Vagina (tissue), 2 donors: ENCODE results near the gene PTPRF. TPM values are rescaled to one million over a fixed set of nuclear protein-coding genes. Genes with fewer than 3 reads are reported as not detected.

Source experiments
- DNase-seq, 2 donors: peaks; one replicate each; pipeline ENCODE4 v3.0.0-alpha.2; 2017; ENCODE audit errors: extremely low spot score in 2 of 2
- H3K27ac ChIP-seq: fragments of 200-600 bp; sonication (generic); one replicate; pipeline ENCODE4 v1.5.1; 2019
- H3K27me3 ChIP-seq: fragments of 200-600 bp; sonication (generic); one replicate; pipeline ENCODE4 v1.5.1; 2019
- H3K36me3 ChIP-seq, 2 donors: fragments of 200-600 bp; sonication (generic); one replicate each; pipeline ENCODE4 v1.5.1; 2017 to 2019
- H3K4me1 ChIP-seq: fragments of 200-600 bp; sonication (generic); one replicate; pipeline ENCODE4 v1.5.1; 2019
- H3K4me3 ChIP-seq, 2 donors: fragments of 200-600 bp; sonication (generic); 1 replicate in 1 of 2; 2 replicates in 1 of 2; pipeline ENCODE4 v1.5.1; 2016 to 2019
- H3K9me3 ChIP-seq: fragments of 200-600 bp; sonication (generic); one replicate; pipeline ENCODE4 v1.5.1; 2019
- CTCF ChIP-seq, 3 experiments: fragments of 450-650 bp in 2 of 3; fragments of 200-600 bp in 1 of 3; sonication (generic) in 1 of 3; IDR thresholded peaks; one replicate each; pipeline ENCODE4 v1.5.1; 2017 to 2019; ENCODE audit warnings: antibody characterized with exemption in 3 of 3, mild to moderate bottlenecking in 2 of 3, moderate library complexity in 2 of 3
- POLR2A ChIP-seq, 2 donors: fragments of 450-650 bp; IDR thresholded peaks; one replicate each; pipeline ENCODE4 v1.6.1; 2017; ENCODE audit warnings: antibody characterized with exemption in 2 of 2, mild to moderate bottlenecking in 2 of 2, moderate library complexity in 2 of 2
- POLR2AphosphoS5 ChIP-seq, 2 donors: sonication (generic); formaldehyde crosslinking; IDR thresholded peaks; one replicate each; pipeline ENCODE4 v1.9.0; 2017; ENCODE audit warnings: antibody characterized with exemption in 2 of 2, mild to moderate bottlenecking in 2 of 2, low read depth in 1 of 2; ENCODE audit not compliant: insufficient read depth in 1 of 2
- intact Hi-C: fragments of 100-400 bp; cut with DNase I; formaldehyde crosslinking; loops from one replicate; pipeline ENCODE4 v1.15.1; 2023
- total RNA-seq: library from RNA; depleted of rRNA; stranded (reverse); fragments of >200 nt; gene quantifications from one replicate; pipeline ENCODE4 v1.2.3, GENCODE V29; 2016

The PTPRF gene
- total RNA-seq, 1 donor from 2014 or later: 139 TPM

DNA sequence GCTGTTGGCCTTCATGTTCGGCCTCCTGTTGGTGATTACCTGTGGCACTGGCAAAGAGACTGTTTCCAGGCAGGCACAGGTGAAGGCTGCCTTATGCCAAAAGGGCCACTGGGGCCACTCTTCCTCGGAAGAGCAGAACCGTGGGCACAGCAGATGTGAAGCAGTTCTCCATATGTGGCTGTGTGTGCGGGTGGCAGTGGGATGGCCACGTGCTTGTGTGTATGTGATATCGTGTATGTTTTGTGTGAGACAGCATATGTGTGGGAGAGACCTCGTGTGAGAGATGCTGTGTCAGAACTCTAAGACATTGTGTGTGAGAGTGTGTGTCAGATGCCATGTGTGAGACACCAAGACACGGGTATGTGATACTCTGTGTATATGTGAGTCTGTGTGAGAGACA lies 65.9 kb downstream of the PTPRF start:
- Histone ChIP-seq H3K36me3 (peaks cover 0 to 25% of the 10 kb centered on the region in 2 donors), H3K4me3 (no peak overlapping the region), H3K27me3 (no peaks in the 10 kb centered on the region), H3K9me3 (no peaks in the 10 kb centered on the region), H3K27ac (no peak overlapping the region), H3K4me1 (no peaks in the 10 kb centered on the region)
- TF ChIP-seq POLR2A (IDR thresholded peaks at IDR 0.05) (no peak), POLR2AphosphoS5 (IDR thresholded peaks at IDR 0.05; ENCODE audit: insufficient read depth in 1 of 2, low read depth in 1 of 2) (no peak)
- DNase-seq: no peak
- intact Hi-C loops: no loop called here

DNA sequence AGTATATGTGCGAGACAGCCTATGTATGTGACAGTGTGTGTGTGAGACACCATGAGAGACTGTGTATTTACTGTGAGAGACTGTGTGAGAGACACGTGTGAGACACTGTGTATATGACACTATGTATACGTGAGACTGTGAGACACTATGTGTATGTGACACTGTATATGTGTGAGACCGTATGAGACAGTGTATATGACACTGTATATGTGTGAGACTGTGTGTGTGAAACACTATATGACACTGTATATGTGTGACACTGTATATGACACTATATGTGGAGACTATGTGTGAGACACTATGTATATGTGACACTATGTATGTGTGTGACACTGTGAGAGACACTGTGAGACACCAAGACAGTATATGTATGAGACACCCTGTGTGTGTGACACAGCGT lies 66.3 kb downstream of the PTPRF start:
- H3K36me3 ChIP-seq: peaks cover 0 to 20% of the 10 kb centered on the region in 2 donors
- no peaks in the 10 kb centered on the region for H3K9me3 ChIP-seq
- intact Hi-C loops: no loop called here
- H3K4me3 ChIP-seq: no peak overlapping the region
- H3K27ac ChIP-seq: no peak overlapping the region
- no peaks in the 10 kb centered on the region for H3K27me3 ChIP-seq
- no peak for TF ChIP-seq POLR2AphosphoS5 (IDR thresholded peaks at IDR 0.05; ENCODE audit: insufficient read depth in 1 of 2, low read depth in 1 of 2)
- TF ChIP-seq POLR2A (IDR thresholded peaks at IDR 0.05): no peak
- no peak for TF ChIP-seq CTCF (IDR thresholded peaks at IDR 0.05)
- H3K4me1 ChIP-seq: no peaks in the 10 kb centered on the region
- DNase-seq: no peak

- Histone ChIP-seq H3K36me3 (peaks cover 0 to 13% of the 10 kb centered on the region in 2 donors), H3K4me3 (no peak overlapping the region), H3K4me1 (no peaks in the 10 kb centered on the region), H3K27ac (no peak overlapping the region), H3K9me3 (no peaks in the 10 kb centered on the region), H3K27me3 (no peaks in the 10 kb centered on the region)
- intact Hi-C loops: no loop called here
- no peak for DNase-seq
- no peak for TF ChIP-seq POLR2A (IDR thresholded peaks at IDR 0.05)
- no peak for TF ChIP-seq CTCF (IDR thresholded peaks at IDR 0.05)
- TF ChIP-seq POLR2AphosphoS5 (IDR thresholded peaks at IDR 0.05; ENCODE audit: insufficient read depth in 1 of 2, low read depth in 1 of 2): no peak
Observed at GRCh38 chr1:43597721-43598120, 67.0 kb downstream of the PTPRF start.

DNA sequence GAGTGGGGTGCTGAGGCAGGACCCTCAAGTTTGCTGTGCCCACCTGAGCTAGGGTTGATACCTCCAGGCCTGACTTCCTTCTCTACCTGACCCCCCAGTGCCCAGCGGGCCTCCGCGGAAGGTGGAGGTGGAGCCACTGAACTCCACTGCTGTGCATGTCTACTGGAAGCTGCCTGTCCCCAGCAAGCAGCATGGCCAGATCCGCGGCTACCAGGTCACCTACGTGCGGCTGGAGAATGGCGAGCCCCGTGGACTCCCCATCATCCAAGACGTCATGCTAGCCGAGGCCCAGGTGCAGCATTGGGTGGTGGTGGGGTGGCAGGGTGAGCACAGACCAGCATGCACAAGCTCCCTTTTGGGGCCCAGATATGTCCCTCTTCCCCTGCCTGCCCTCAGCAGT lies 67.9 kb downstream of the PTPRF start:
- peaks cover 0 to 7% of the 10 kb centered on the region in 2 donors for H3K36me3 ChIP-seq
- intact Hi-C loops: no loop called here

DNA sequence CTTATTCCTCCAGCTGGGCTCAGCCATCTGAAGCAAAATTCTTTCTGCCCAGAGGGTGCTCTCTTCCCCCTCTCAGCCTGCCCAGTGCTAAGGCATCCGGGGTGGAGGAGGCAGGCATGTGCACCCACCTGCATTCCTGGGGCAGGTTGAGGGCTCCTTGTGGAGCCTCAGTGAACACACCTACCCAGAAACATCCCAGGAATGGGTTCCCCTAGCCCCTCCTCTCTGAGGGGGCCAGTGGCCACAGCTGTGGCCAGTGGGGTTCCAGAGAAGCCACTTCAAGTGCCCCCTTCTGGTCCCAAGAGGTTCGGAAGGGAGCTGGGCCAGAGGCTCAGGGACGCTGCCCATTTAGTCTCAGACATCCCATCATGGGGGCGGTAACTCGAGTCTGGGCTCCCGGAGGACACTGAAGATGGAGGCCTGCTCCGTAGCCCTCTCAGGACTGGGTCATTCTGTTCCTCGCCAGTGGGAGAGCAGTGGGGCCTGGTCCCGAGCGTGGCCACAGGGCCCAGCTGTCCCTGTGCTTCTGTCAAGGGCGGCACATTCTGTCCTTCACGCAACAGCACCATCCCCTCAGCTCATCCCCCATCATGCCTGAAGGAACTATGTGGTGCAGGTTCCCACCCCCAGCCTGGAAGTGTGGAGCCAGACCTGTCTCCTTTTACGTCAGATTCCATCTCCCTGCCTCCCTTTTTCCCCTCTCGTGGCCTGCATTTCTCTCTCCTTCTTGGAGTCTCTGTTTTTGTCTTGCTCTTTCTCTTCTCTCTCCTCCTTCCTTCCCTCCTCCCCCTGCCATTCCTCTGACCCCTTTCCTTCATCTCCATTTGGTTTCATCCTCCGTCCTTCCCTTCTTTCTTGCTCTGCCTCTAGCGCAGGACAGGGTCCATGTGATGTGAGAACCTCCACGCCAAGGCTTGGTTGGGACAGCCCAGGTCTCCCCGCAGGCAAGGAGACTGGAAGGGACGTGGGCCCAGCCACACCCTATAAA lies 69.6 kb downstream of the PTPRF start:
- H3K27me3 ChIP-seq: no peaks in the 10 kb centered on the region
- intact Hi-C loops: no loop called here
- no peak overlapping the region for H3K27ac ChIP-seq
- peaks cover 0 to 18% of the 10 kb centered on the region in 2 donors for H3K36me3 ChIP-seq
- H3K4me1 ChIP-seq: no peaks in the 10 kb centered on the region
- TF ChIP-seq CTCF (IDR thresholded peaks at IDR 0.05) (no peak), POLR2A (IDR thresholded peaks at IDR 0.05) (no peak), POLR2AphosphoS5 (IDR thresholded peaks at IDR 0.05; ENCODE audit: insufficient read depth in 1 of 2, low read depth in 1 of 2) (no peak)
- no peak for DNase-seq
- H3K4me3 ChIP-seq: no peak overlapping the region
- H3K9me3 ChIP-seq: no peaks in the 10 kb centered on the region

More for the DNA sequence above, 67.9 kb downstream of the PTPRF start:
- DNase-seq: no peak
- no peaks in the 10 kb centered on the region for H3K27me3 ChIP-seq
- TF ChIP-seq CTCF (IDR thresholded peaks at IDR 0.05): no peak
- no peak for TF ChIP-seq POLR2A (IDR thresholded peaks at IDR 0.05)
- TF ChIP-seq POLR2AphosphoS5 (IDR thresholded peaks at IDR 0.05; ENCODE audit: insufficient read depth in 1 of 2, low read depth in 1 of 2): no peak
- no peak overlapping the region for H3K4me3 ChIP-seq
- H3K4me1 ChIP-seq: no peaks in the 10 kb centered on the region
- no peak overlapping the region for H3K27ac ChIP-seq
- no peaks in the 10 kb centered on the region for H3K9me3 ChIP-seq
